Psoas muscle (tissue), 8 donors: Measurements from ENCODE around the gene NAE1. TPM values are rescaled to one million over a fixed set of nuclear protein-coding genes. Genes with fewer than 3 reads are reported as not detected.

Experiments
- ATAC-seq, 4 donors: fragments of 200-7000 bp; cut with Tn5 transposase; one replicate each; pipeline ENCODE4 v1.9.1; 2020; ENCODE audit warnings: moderate library complexity in 3 of 4, mild to moderate bottlenecking in 2 of 4
- DNase-seq, 2 donors: peaks; one replicate each; pipeline ENCODE4 v3.0.0-alpha.2; 2020
- H3K27ac ChIP-seq: fragments of 200-600 bp; one replicate; pipeline ENCODE4 v1.8.0; 2022
- H3K27me3 ChIP-seq, 3 donors: fragments of 200-600 bp in 1 of 3; one replicate each; pipeline versions ENCODE4 v1.6.1 to v1.8.0; 2013 to 2022; ENCODE audit warnings: low read length in 2 of 3, mild to moderate bottlenecking in 2 of 3, moderate library complexity in 1 of 3; ENCODE audit not compliant: insufficient read depth in 3 of 3
- H3K36me3 ChIP-seq, 2 donors: fragments of 200-600 bp in 1 of 2; one replicate each; pipeline versions ENCODE4 v1.6.1 to v1.8.0; 2013 to 2022; ENCODE audit warnings: low read depth in 1 of 2, mild to moderate bottlenecking in 1 of 2, moderate library complexity in 1 of 2; ENCODE audit not compliant: insufficient read depth in 1 of 2
- H3K4me1 ChIP-seq: fragments of 200-600 bp; one replicate; pipeline ENCODE4 v1.8.0; 2022
- H3K4me3 ChIP-seq: fragments of 200-600 bp; one replicate; pipeline ENCODE4 v1.8.0; 2022; ENCODE audit warnings: mild to moderate bottlenecking
- H3K9me3 ChIP-seq: fragments of 200-600 bp; one replicate; pipeline ENCODE4 v1.8.0; 2022
- WGBS, 3 donors: extraction: QIAGEN DNeasy Blood & Tissue Kit; methylation state at CpG; one replicate each; pipeline versions ENCODE4 v1.1.6 to v1.1.7; 2013; 5-methylcytosine and 5-hydroxymethylcytosine counted together
- intact Hi-C, 2 donors: fragments of 100-400 bp; cut with DNase I; formaldehyde crosslinking; loops; one replicate each; pipeline versions ENCODE4 v1.11.0 to v1.14.2; 2022
- polyA plus RNA-seq, 3 donors: library from polyadenylated mRNA; stranded (reverse); fragments of 200-250 nt; gene quantifications; one replicate each; pipeline ENCODE4 v1.2.3, GENCODE V29; 2013
- total RNA-seq, 4 donors: library from RNA; stranded (reverse); fragmentation: NEBNext Ultra II Directional in 2 of 4; extraction: Animal tissue kit (Norgen Biotek cat#: 25700) in 2 of 4; gene quantifications; one replicate each; pipeline versions ENCODE4 v1.2.1 to v1.2.4, GENCODE V29; 2021 to 2023
- TF ChIP-seq, protein P1 (sequence below): fragments of 200-600 bp; IDR thresholded peaks from one replicate; pipeline ENCODE4 v1.8.0; 2022; ENCODE audit warnings: antibody characterized with exemption
- donor health status: healthy with polysubstance abuse.
- donor health status: DM: no; HTN: no; CAD: no; lungs with moderate emphysema.
- donor health status: Bipolar disorder and iron deficiency.
- donor health status: healthy.
- donor health status: DM: yes; HTN: yes; CAD: no.
- donor health status: DM: no; HTN: no; CAD: no.
- donor health status: DM: no; HTN: no; CAD: no.
- donor health status: DM: yes; HTN: yes; CAD: no.

The NAE1 gene
- total and polyA plus RNA-seq, 7 donors: 22.7 to 46.1 (median 30.9) TPM

DNA sequence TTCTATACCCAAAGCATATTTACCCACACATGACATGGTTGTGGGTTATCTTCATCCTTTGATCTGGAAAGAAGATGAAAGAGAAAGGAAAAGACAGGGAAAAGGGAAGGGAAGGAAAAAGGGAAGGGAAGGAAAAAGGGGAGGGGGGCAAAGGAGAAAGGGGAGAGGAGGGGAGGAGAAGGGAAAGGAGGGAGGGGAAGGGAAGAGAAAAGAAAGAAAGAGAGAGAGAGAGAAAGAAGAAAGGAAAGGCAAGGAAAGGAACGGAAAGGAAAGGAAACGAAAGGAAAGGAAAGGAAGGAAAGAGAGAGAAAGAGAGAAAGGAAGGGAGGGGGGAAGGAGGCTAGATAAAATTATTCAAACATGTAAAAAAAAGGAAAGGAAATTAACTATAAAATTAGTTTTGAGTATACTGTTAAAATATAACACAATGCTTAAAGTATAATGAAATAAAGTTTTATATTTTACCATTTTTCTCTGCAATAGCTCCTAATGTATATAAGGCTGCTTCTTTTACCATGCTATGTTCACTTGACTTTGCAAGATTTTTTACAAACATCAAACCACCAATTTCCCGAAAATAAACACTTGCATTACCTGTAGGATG is 40.5 kb downstream of the NAE1 start:
- intact Hi-C loops: no loop called here
- H3K9me3 ChIP-seq: no peaks in the 10 kb centered on the region
- H3K27ac ChIP-seq: no peak overlapping the region
- H3K4me1 ChIP-seq: no peaks in the 10 kb centered on the region
- DNase-seq (no peak), ATAC-seq (no peak)
- no peaks in the 10 kb centered on the region for H3K36me3 ChIP-seq
- TF ChIP-seq, protein P1, sequence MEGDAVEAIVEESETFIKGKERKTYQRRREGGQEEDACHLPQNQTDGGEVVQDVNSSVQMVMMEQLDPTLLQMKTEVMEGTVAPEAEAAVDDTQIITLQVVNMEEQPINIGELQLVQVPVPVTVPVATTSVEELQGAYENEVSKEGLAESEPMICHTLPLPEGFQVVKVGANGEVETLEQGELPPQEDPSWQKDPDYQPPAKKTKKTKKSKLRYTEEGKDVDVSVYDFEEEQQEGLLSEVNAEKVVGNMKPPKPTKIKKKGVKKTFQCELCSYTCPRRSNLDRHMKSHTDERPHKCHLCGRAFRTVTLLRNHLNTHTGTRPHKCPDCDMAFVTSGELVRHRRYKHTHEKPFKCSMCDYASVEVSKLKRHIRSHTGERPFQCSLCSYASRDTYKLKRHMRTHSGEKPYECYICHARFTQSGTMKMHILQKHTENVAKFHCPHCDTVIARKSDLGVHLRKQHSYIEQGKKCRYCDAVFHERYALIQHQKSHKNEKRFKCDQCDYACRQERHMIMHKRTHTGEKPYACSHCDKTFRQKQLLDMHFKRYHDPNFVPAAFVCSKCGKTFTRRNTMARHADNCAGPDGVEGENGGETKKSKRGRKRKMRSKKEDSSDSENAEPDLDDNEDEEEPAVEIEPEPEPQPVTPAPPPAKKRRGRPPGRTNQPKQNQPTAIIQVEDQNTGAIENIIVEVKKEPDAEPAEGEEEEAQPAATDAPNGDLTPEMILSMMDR: no peak
- WGBS, 3 donors: 48 to 50% (median 50%) methylated on average over 3 of the region's 3 CpGs
- H3K27me3 ChIP-seq: no peaks in the 10 kb centered on the region
- H3K4me3 ChIP-seq: no peak overlapping the region

DNA sequence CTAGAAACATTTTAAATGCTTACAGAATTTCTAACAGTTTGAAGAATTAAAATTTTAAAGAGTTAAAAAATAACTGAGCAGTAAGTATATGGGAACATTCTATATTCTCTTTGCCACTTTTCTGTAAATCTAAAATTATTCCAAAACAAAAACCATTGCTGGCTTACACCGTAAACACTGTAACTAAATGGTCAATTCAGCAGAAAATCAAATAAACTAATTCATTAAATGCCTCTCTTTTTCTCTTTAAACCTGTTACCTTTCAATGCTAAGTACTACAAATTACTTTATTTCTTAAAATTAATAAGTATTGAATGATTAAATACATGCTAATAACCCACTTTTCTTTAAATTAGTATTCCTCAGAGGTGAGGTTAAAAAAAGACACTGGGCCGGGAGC is 43.3 kb downstream of the NAE1 start:
- Histone ChIP-seq H3K36me3 (no peaks in the 10 kb centered on the region), H3K27me3 (no peaks in the 10 kb centered on the region), H3K27ac (no peak overlapping the region), H3K9me3 (no peaks in the 10 kb centered on the region), H3K4me1 (no peaks in the 10 kb centered on the region), H3K4me3 (no peak overlapping the region)
- 58 to 91% (median 63%) methylated on average over 2 of the region's 2 CpGs for WGBS, 3 donors
- intact Hi-C loops: no loop called here
- TF ChIP-seq, protein P1: no peak
- ATAC-seq (no peak), DNase-seq (no peak)

DNA sequence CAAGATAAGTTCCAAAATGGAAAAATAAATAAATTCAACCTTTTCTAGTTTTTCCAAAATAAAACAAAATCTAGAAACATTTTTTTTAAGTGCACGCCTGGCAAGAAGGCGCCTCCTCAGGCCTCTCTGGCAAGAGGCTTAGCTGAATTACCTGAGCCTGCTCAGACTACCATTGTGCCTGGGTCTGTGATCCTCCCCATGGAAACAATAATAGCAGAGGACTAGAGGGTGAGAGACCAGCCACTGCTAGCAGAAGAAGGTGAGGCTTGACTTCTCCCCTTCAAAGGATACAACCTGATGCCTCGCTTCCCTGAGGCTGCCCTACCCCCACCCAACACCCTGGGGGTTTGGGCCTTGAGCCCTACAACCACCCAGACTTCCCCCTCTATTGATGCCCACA is 44.2 kb downstream of the NAE1 start:
- DNase-seq: no peak
- no peak overlapping the region for H3K4me3 ChIP-seq
- no peak overlapping the region for H3K27ac ChIP-seq
- H3K4me1 ChIP-seq: no peaks in the 10 kb centered on the region
- no peak for ATAC-seq
- no peaks in the 10 kb centered on the region for H3K9me3 ChIP-seq
- WGBS, 3 donors: 95% methylated on average over 3 of the region's 3 CpGs
- TF ChIP-seq, protein P1: no peak
- intact Hi-C loops: no loop called here
- H3K27me3 ChIP-seq: no peaks in the 10 kb centered on the region
- no peaks in the 10 kb centered on the region for H3K36me3 ChIP-seq

DNA sequence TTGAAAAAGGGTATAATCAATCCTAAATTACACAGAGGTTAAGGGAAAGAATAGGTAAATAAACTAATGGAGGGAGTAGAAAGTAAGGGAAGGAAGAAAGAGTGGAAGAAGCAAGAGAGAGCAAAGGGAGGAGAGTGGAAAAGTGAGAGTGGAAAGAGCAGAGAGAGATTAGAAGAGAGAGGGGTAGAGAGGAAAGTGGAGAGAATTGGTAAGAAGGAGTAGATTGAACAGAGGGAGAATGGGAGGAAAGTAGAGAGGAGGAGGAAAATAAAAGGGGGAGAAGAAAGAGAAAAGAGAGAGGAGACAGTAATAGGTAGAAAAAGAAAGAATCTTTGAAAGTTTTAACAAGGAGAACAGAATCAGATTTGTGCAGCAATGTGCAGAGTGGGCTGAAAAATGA is 54.3 kb downstream of the NAE1 start:
- H3K36me3 ChIP-seq: no peaks in the 10 kb centered on the region
- H3K4me3 ChIP-seq: no peak overlapping the region
- ATAC-seq: no peak
- intact Hi-C loops: no loop called here
- TF ChIP-seq, protein P1: no peak
- H3K27me3 ChIP-seq: no peaks in the 10 kb centered on the region
- no peak for DNase-seq
- no peak overlapping the region for H3K27ac ChIP-seq
- no peaks in the 10 kb centered on the region for H3K4me1 ChIP-seq
- H3K9me3 ChIP-seq: no peaks in the 10 kb centered on the region

DNA sequence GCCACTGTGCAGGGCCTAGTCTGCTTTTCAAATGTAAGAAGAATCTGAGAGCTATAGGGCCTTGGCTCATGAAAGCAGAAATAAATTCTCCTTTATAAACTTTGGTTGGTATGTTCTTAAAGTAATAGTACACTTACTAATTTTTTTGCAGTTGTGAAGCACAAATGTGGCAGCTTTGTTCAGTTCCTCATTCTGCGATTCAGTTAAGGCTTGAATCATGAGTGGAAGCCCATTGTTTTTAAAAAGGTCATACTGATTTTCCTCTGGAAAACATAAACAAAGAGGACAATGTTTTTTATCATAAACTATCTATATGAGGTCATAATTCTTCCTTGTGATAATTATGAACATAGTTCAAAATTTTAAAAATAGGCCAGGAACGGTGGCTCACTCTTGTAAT is 55.8 kb downstream of the NAE1 start:
- WGBS, 3 donors: 68 to 73% (median 71%) methylated on average over 2 of the region's 2 CpGs
- Histone ChIP-seq H3K4me3 (no peak overlapping the region), H3K27ac (no peak overlapping the region), H3K4me1 (no peaks in the 10 kb centered on the region), H3K36me3 (no peaks in the 10 kb centered on the region), H3K9me3 (no peaks in the 10 kb centered on the region), H3K27me3 (no peaks in the 10 kb centered on the region)
- DNase-seq (no peak), ATAC-seq (no peak)
- TF ChIP-seq, protein P1: no peak
- intact Hi-C loops: no loop called here
